Stimulated activated CD4-positive, alpha-beta T cell treated with anti-CD3 and anti-CD28 coated beads, Interleukin-2, amount 100 ng/mL, for 24 hours (primary cell): ENCODE results near the gene BCAS4.

ENCODE experiments used
- DNase-seq, 2 donors: peaks; one replicate each; pipeline ENCODE4 v3.0.0-alpha.2; 2020

BCAS4 gene

DNA sequence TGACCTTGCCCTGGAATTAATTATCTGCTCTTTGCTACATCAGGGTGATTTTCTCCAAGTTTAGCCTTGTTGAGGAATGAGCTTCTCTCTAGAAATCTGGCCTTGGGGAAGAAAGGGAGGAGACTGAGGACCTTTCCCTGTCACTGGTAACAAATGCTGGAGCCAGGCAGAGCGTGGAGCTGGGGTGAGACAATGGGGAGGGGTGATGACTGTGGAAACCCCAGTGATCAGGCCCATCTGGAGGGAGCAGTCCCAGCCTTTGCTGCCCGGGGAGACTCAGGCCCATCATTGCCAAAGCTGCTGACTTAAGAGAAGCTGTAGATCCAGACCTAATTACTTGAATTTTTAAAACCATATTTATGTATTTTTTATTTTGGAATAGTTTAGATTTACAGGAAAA, 31.3 kb downstream of the BCAS4 start:
- DNase-seq, result no peak

DNA sequence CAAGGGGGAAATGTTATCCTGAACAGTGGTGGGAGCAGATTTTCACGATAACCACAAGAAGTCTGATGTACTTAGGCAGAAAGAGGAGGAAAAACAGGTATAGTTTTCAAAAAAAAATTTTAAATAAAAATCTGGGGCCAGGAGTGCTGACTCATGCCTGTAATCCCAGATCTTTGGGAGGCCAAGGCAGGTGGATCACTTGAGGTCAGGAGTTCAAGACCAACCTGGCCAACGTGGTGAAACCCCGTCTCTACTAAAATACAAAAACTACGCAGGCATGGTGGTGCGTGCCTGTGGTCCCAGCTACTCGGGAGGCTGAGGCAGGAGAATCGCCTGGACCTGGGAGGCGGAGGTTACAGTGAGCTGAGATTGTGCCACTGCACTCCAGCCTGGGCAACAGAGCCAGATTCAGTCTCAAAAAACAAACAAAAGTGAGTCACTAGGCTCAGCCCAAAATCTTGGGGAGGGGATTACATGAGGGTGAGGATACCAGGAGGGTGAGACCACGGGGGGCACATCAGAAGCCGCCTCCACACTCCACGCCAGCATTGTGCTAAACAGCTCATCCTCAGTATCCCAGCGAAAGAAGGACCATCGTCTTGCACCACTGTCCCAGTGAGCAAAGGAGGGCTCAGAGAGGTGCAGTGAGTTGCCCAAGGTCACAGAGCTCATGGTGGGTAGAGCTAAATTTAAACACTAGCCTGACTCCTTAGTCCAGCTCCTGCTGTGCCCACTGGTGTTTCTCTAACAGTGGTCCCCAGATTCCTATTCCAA, 33.7 kb downstream of the BCAS4 start:
- DNase-seq, result no peak

DNA sequence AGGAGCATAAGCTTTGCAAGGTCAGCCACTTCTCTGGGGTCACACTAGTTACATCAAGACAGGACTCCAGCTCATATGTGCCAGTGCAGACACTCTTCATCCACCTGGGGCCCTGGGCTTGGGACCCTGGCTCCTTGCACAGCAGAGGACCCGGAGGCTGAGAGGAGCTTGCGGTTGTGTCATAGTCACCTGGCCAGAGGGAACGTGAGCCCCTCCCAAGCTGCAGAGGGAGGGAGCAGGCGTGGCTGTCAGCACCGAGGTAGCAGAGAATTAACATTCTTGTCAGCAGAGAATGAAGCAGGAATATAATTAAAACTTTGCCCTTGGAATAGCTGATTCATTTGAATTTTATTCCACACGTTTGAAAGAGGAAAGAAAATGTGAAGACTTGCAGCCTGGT, 36.8 kb downstream of the BCAS4 start:
- DNase-seq, result no peak

DNA sequence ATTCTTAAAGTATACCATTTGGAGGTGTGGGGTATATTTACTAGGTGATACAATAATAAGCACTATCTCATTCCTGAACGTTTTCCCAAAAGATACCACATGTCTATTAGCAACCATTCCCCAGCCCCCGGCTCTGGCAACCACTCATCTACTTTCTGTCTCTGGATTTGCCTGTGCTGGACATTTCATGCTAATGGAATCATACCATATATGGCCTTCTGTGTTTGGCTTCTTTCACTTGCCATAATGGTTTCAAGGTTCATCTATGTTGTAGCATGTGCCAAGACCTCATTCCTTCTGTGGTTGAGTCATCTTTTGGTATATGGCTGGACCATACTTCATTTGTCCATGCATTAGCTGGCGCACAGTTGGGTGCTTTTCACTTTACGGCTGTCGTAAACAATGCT, 39.7 kb downstream of the BCAS4 start:
- no peak for DNase-seq

DNA sequence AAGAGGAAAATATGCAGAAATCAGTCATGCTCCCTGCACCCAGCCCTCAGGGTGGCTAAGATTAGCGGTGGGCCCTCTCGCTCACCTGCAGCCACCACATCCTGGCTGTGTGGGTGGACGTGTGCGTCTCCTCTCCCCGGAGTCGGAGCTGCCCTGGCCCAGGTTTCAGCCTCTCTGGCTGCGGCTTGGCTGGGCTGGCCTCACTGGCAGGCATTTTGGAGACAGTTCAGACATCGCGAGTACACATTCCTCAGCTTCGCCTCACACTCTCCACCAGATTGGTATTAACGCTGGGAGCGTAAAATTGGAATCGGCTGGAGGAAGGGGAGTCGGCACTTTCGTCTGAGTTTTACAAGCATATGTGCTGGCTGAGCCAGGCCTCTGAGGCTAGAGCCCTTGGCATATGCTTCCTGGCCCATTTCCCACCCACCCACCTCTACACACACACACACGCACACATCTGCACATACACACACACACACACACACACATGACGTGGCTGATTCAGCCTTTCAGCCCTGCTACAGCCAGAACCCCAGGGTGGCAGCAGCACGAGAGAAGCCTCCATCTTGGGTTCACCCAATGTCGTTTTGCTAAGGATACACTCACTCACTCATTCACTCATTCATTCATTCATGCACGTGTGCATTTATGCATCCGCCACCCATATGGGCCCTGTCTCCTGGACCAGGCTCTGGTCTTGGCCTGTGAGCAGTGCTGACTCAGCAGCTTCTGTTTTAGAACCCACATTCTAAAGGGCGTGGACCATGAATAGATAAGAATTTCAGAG, 42.9 kb downstream of the BCAS4 start:
- no peak for DNase-seq

DNA sequence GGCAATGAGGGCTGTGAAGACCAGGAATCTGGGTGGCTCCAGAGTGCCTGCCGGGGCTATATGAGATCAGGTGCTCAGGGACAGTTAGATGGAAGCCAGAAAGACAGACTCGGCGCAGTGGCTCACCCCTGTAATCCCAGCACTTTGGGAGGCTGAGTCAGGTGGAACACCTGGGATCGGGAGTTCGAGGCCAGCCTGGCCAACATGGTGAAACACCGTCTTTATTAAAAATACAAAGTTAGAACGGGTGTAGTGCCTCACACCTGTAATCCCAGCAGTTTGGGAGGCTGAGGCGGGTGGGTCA, 43.4 kb downstream of the BCAS4 start:
- no peak for DNase-seq

DNA sequence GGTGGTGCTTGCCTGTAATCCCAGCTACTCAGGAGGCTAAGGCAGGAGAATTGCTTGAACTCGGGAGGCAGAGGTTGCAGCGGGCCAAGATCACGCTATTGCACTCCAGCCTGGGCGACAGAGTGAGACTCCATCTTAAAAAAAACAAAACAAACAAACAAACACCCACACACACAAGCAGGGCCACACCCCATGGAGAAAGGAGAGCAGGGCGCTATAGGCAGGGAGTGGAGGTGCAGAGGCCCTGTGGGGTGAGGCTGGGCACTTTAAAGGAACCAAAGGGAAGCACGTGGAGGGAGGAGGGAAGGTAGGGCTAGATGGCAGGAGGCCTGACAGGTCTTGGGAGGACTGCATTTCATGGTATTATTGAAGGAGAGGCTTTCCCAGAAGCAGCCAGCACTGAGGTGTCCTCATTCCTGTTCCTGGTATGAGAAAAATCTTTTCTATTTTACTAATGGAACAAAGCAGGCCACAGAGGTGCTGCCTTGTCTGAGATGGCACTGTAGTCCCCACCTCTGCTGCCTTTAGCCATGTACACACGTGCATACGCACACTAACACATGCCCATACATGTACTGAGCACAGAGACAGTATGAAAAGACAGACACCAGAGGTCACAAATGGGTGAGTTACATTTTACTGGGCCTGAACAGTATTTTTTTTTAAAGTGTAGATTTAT, 44.0 kb downstream of the BCAS4 start:
- DNase-seq, result no peak

DNA sequence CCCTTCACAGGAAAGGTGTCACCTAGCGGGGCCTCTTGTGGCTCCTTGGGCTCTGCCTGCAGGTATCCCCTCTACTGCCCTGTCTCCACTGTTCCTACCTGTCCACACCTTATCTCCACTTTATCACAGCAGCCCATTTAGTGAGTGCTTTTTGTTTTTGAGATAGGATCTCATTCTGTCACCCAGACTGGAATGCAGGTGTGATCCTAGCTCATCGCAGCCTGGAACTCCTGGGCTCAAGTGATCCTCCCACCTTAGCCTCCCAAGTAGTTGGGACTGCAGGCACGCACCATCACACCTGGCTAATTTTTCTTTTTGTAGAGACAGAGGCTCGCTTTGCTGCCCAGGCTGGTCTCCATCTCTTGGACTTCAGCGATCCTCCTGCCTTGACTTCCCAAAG, 48.0 kb downstream of the BCAS4 start:
- no peak for DNase-seq

DNA sequence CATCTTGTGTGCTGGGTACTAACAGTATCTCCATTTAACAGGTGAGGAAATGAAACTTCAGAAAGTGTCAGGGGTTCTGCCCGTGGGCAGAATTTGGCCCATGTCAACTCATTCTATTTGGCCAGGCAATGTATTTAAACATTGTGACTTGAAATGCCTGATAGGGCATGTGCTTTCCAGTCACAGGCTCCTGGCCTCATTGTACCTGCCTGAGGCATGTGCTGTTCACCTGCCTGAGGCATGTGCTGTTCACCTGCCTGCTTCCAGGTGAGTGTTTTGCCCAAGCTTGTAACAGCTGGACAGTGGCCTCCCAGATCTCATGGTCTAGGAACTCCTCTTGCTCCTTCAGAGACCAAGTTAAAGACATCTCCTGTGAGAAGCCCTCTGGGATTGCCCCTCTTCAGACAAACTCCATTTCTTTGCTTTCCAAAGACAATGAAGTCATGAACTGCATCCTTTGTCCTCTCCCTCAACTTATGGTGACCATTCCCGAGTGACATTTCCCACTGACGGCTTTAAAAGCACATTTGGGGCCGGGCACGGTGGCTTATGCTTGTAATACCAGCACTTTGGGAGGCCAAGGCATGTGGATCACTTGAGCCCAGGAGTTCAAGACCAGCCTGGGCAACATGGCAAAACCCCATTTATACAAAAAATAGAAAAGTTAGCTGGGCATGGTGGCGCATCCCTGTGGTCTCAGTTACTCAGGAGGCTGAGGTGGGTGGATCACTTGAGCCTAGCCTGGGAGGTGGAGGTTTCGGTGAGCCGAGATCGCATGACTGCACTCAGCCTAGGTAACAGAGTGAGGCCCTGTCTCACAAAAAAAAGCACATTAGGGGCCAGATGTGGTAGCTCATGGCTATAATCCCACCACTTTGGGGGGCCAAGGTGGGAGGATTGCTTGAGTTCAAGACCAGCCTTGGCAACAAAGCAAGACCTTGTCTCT, 48.7 kb downstream of the BCAS4 start:
- DNase-seq, result no peak

DNA sequence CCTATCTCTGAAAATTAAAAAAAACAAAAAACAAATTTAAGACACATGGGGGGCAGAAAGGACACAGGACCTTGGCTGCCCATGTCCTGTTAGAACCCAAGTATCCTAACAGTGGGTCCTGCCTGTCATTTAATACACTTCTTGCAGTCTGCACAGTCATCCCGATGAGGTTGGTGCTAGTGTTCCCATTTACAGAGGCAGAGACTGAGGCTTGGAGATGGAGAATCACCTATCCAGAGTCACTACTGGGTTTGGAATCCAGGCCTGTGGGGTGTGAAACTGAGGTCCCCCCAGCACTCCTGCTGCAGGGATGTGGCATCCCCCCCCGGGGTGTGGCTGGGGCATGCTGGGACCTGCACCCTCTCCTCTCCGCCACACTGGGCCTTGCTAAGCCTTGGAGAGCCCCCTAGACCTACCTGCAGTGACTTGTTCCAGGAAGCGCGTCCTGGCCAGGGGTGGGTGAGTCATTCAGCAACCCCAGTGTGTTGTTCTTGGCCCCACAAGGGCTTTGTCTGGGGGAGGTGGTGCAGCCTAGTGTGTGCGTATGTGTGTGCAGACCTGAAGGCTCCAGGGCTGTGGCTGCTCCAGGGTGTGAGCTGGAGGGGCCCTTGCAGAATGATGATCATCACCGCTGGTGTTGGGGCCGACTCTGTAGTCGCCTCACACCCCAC, 49.7 kb downstream of the BCAS4 start:
- DNase-seq, result peak; percentile 19 to 46

DNA sequence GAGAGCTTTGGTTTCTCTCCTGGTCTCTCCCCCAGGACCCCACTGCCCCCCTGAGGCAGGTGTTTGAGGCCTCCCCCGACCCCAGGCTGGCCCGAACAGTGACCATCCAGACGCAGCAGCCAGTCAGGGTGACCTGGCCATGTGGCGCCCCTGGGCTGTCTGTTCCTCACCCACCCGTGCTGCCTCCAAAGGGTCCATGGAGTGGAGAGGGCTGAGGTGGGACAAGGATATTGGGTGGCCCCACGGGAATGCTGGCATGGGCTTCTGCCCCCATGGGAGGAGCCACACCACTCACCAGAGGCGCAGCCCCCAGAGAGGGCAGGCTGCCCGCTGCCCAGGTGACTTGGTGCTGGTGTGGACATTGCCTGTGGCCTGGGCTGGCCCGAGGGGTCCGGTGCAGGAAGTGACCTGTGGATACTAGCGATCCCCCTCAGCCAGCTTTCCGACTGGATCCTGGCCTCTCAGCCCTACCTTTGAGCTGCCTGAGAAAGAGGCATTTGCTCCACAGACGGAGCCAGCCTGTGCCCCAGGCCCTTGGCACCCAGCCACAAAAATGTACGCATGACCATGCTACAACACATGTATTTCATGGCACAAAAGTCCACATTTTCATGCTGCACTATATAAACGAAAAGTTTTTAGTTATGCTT, 50.8 kb downstream of the BCAS4 start:
- no peak for DNase-seq

DNA sequence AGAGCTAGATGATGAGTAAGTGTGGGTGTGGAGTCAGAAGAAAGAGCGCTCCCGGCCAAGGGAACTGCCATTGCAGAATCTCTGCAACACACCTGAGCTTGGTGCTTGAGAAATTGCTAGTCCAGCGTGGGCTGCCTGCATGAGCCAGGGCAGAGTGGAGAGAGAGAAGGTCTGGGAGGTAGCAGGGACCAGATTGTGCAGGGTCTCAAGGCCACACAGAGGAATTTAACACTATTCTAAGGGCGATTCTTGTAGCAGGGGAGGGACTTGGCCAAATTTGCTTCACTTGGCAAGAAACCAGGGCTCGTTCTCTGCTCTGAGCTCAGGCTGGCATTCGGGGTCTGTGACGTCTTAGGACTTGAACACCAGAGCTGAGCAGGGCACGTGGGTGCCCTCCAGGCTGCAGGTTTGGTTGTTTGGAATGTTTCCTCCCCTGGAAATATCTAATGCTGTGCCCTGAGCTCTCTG, 53.5 kb downstream of the BCAS4 start:
- DNase-seq, result no peak

DNA sequence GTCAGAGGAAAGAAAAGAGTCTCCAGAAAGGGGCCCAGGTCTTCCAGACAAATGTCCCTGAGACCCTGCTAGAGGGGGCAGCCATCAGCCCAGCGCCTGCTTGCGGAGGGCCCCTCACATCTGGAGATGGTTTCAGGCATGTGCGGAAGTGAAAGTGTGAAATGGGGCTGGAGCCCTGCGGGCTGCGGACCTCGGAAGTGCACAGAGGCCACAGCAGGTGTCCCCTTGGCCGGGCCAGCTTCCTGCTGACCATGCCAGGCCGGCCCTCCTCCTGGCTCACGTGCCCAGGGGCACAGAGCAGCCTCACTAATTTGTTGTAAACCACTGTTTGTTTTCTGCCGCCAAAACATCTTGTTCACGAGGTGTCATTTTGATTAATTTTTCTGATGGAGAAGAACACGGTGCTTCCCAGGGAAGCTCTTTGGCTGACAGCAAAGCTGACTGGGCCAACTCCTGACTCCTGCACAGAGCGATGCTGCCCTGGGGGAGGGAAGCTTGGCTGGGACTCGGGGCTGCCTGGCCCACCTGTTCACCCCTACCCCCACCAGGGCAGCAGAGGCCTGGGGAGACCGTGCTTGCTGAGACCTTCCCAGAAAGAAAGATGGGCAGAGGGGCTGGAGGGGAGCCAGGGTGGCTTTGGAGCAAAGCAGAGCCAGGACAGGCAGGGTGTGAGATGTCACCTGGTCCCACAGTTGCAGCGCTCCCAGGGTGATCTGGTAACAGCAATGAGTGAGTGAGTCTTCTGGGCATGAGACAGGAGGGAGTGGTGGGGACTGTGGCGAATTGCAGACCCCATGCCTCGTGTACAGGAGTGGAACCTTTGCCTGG, 54.2 kb downstream of the BCAS4 start:
- DNase-seq, result no peak

DNA sequence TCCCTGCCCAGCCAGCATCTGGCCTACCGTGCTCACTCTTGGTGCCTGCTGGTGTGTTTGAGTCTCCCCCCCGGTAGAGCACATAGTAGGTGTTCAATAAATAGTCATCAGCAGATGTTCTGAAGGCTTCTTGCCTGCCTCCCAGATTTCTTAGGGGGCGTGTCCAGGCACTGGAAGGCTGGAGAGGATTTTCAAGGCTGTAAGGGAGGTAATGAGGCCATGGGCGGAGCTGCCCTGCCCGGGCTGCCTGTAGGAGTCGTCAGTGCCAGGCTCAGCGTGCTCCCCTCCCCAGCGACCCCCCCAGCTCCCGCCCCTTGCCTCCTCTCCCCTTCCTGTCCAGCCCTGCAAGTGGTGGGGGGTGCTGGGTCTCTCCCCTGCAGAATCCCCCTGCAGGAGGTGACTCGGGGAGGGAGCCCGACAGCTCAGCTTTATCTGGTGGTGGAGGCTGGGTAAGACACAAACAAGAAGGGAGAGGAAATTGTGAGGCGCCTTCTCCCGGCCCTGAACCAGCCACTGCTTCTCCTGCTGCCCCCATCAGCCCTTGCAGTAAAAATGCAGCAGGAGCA, 55.9 kb downstream of the BCAS4 start:
- DNase-seq, result no peak

DNA sequence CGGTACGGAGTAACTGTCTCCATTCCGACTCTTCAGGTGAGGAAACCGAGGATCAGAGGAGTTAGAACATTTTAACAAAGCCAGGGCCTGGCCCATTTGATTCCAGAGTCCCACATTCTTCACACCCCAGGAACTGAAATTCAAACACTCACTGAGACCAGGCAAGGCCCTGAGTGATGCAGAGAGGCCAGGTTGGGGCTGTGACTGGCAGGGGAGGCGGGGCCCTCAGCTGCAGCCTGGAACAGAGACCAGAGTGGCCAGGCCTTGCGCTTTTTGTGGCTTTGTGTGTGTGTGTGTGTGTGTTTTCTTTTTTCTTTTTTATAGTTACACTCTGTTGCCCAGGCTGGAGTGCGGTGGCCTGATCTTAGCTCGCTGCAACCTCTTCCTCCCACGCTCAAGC, 57.2 kb downstream of the BCAS4 start:
- no peak for DNase-seq

DNA sequence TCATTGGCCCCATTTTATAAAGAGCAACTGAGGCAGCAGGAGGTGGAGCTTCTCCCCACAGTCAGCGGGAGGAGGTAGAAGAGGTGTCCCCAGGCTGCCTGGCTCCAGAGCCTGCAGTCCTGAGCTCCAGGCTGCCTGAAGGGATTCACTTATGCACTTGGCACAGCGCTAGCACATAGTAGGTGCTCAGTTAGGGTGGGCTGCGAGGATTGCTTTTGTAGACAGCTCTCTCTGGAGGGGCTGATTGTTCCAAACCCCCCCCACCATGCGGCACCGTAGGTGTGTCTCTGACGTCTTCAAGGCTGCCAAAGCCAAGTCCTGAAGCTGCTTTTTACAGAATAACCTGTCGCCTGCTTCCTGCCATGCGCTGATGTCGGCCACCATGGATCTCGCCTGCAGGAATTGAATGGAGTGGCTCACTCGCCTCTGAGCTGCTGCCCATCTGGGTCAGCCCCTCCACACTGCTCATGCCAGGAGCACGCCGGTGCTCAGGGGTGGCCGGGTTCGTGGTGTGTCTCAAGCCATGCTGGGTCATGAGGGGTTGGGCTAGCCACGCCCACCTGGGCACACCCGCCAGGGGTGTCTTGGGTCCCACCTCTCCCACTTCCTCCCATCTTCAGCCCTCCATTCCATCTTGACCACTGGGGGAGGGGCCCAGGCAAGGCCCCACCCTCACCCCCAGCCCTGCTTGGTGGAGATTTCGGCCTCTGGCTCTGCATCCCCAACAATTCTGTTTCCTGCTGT, 59.8 kb downstream of the BCAS4 start:
- no peak for DNase-seq

DNA sequence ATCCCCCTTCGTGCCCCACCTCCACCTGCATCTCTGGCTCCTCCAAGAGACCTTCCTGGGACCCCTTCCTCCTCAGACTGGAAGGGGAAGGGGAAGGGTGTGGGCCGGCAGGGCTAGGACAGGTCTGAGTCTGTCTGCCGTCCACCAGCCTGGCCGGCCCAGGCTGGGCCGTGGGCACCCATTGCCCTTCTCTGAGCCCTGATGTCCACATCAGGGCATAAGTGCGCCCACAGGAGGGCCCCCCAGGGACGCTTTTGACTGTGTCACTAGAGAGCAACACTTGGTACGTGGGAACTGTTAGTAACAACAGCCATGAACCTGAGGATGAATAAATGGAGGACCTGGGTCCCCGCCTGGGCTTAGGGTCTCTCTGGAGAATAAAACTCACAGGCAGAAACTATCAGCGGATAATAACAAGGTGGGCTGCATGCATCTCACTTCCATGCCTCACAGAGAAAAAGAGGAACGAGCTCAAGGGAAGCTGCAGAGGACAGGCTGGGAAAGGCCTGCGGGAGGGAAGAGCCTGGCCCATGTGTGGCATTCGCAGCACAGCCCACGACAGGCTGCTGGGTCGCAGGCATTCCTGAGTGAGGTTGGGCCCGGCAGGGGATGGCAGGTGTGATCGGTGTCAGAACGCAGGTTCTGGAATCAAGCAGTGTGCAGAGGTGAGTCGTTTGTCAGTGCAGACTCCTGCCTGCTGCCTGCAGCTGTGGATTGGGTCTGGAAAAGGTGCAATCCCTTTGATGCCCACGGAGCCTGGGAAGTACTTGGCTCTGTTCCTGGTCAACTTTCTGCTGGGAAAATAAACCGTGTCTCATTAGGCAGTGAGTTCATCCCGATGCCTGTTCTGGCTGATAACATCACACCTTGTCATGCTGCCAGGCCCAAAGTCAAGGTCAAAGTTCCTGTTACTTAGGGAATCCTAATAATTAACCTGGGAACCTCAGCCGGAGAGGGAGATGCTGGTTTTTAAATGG, 60.9 kb downstream of the BCAS4 start:
- no peak for DNase-seq

DNA sequence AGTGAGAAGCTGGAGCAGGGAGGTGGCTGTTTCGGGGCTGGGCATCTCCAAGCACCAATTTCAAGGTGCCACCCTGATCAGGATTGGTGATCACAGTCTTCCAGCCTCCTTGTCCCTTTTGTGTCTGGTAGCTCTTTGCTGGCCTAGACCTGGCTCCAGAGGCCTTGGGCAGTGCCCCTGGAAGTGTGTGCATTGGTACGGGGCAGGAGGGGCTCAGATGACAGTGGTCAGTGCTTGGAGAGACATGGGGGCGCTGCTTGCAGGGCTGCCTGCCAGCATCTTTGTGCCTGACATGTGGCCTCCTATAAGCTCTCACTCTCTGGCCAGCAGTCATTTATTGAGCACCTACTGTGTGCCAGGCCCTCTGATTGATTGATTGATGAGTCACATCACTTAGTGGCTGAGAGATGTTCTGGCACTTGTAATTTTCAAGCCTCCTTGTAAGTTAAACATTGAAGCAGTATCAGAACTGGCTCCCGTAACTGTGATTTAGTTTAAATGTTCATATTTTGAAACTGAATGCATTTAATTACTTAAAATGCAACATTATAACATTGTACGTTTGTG, 61.7 kb downstream of the BCAS4 start:
- DNase-seq, result no peak
